Measurements from ENCODE around the gene ANKRD42.

ANKRD42 gene

GRCh38 chr11:83193315-83194280 is at the start of gene ANKRD42:
ANKRD42 (plus strand) TSS chr11:83193712; CDS start chr11:83194671, 959 bp downstream.
- peak; percentile 95 for DNase-seq

- no peak for DNase-seq
Measured at GRCh38 chr11:83147895-83148294, 45.6 kb upstream of the ANKRD42 start.

GRCh38 chr11:83150450-83150849 is 43.1 kb upstream of the ANKRD42 start:
- no peak for DNase-seq

GRCh38 chr11:83151274-83151977 is 42.1 kb upstream of the ANKRD42 start:
- DNase-seq = no peak

GRCh38 chr11:83152264-83152663 is 41.2 kb upstream of the ANKRD42 start:
- DNase-seq = no peak

- DNase-seq = no peak
Measured at GRCh38 chr11:83153764-83154163, 39.7 kb upstream of the ANKRD42 start.

- DNase-seq = peak; percentile 100
Measured at GRCh38 chr11:83156144-83156995, 37.1 kb upstream of the ANKRD42 start.

- DNase-seq = no peak
Measured at GRCh38 chr11:83156996-83157593, 36.4 kb upstream of the ANKRD42 start, which contains the start of gene PCF11. PCF11 (plus strand) TSS chr11:83157131; CDS start chr11:83157440, 309 bp downstream.

- peak; percentile 68 for DNase-seq
Measured at GRCh38 chr11:83157594-83158356, 35.7 kb upstream of the ANKRD42 start.

GRCh38 chr11:83158357-83158786 is 35.1 kb upstream of the ANKRD42 start:
- no peak for DNase-seq

- DNase-seq = no peak
Measured at GRCh38 chr11:83158965-83159901, 34.3 kb upstream of the ANKRD42 start.

- no peak for DNase-seq
Measured at GRCh38 chr11:83159902-83160865, 33.3 kb upstream of the ANKRD42 start.

- no peak for DNase-seq
Measured at GRCh38 chr11:83161610-83162199, 31.8 kb upstream of the ANKRD42 start.

- DNase-seq = no peak
Measured at GRCh38 chr11:83162377-83162776, 31.1 kb upstream of the ANKRD42 start.

GRCh38 chr11:83166193-83166866 is 27.2 kb upstream of the ANKRD42 start:
- no peak for DNase-seq

GRCh38 chr11:83168756-83169155 is 24.8 kb upstream of the ANKRD42 start:
- DNase-seq = no peak

- no peak for DNase-seq
Measured at GRCh38 chr11:83170865-83171264, 22.6 kb upstream of the ANKRD42 start.

- no peak for DNase-seq
Measured at GRCh38 chr11:83172551-83172950, 21.0 kb upstream of the ANKRD42 start.
